ENCODE measurements around the gene GJA4.

GRCh38 chr1:34779526-34779925 lies 13.3 kb upstream of the GJA4 start:
- TF ChIP-seq KDM1A (IDR thresholded peaks at IDR 0.05; ENCODE audit: borderline replicate concordance, low read length) = no peak
- TF ChIP-seq TCF12 (IDR thresholded peaks at IDR 0.05; ENCODE audit: low read depth, low read length) = no peak
- no peak for TF ChIP-seq GABPA (IDR thresholded peaks at IDR 0.05; ENCODE audit: borderline replicate concordance, insufficient read depth, low read length)
- TF ChIP-seq POLR2AphosphoS5 (IDR thresholded peaks at IDR 0.05; ENCODE audit: low read depth, low read length) = no peak
- no peak for TF ChIP-seq CTCF (IDR thresholded peaks at IDR 0.05; ENCODE audit: control extremely low read depth in 1 of 3, insufficient read depth in 1 of 3, low read depth in 1 of 3, low read length in 3 of 3)
- TF ChIP-seq POLR2A (IDR thresholded peaks at IDR 0.05; ENCODE audit: control extremely low read depth in 1 of 2, low read depth in 2 of 2, low read length in 2 of 2) = no peak
- no peak for TF ChIP-seq EP300 (IDR thresholded peaks at IDR 0.05; ENCODE audit: borderline replicate concordance in 1 of 2, low read depth in 2 of 2, low read length in 2 of 2)
- TF ChIP-seq BRCA1 (IDR thresholded peaks at IDR 0.05; ENCODE audit: low read depth, low read length) = no peak
